GM19351 (cell line): ENCODE results near the gene SAMD4B.
"Not testable (repeated sequence)": the region's sequence is repeated elsewhere in the genome, so short reads cannot be mapped to it uniquely, and the experiment has no call there.

Experiments
- ATAC-seq: cut with Tn5 transposase; IDR thresholded peaks from one replicate; pipeline ENCODE4 v1.9.1; 2021; ENCODE audit warnings: mild to moderate bottlenecking, moderate library complexity; ENCODE audit not compliant: unreplicated experiment

The SAMD4B gene

GRCh38 chr19:39362682-39363657, 20.7 kb downstream of the SAMD4B start:
- ATAC-seq = no peak

DNA sequence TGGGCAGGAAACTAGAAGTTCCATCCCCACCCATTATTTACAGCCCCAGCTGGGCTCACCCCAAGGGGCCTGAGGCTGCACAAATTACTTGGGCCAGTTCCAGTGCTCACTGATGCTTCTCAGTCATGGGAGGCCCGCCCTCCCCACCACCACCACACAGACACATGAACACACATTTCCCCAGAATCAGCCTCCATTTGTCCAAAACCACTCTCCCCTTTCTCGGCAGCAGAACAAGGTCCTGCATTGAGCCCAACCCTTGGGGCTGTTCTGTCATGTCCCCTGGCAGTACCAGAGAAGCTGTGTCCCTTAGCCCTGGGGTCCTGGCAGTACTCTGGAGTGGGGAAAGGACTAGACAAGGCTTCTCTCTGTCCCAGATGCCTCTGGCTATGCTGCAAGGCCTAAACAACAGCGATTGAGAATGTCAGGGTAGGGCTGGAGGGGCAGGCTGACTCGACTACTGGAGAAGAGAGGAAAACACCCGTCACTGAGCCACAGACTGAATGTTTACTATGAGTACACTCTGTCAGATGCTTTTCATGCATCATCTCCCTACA, 21.8 kb downstream of the SAMD4B start:
- ATAC-seq = no peak

DNA sequence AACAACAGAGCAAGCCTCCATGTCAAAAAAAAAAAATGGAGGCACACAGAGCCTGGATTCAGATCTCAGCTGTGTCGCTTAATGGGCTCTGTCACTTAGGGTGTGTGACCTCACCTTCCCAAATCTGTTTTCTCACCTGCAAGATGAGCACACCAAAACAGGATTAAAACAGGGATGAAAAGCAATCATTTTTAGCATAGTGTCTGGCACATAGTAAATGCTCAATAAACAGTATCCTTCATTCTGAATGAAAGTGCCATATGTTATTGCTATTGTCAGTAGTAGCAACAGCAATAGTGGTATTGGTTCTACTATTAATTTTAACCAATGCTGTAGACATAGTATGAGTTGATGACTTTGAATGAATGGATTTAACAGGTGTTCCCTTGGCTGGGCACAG, 23.3 kb downstream of the SAMD4B start:
- no peak for ATAC-seq

- no peak for ATAC-seq
Measured at GRCh38 chr19:39369200-39369599, 27.0 kb downstream of the SAMD4B start.

DNA sequence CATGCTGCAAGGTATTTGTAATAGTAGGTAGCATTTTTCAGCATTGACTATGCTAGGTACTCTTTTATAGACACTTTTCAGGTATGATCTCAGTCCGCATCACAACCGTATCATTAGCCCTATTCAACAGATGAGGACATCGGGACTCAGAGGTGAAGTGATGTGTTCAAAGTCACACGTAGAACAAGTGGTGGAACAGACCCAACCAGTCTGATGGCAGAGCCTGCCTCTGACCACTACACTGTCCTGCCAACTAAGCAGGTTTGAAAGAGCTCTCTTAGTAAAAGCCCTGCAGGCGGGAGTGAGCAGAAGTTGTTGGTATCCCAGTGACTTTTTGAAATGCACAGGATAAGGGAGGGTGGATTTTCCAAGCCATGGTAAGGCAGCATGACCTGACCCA, 28.5 kb downstream of the SAMD4B start:
- no peak for ATAC-seq

- no peak for ATAC-seq
Measured at GRCh38 chr19:39372047-39372802, 30.0 kb downstream of the SAMD4B start.

- ATAC-seq = no peak
Measured at GRCh38 chr19:39372941-39373340, 30.7 kb downstream of the SAMD4B start.

- no peak for ATAC-seq
Measured at GRCh38 chr19:39375929-39376328, 33.7 kb downstream of the SAMD4B start.

DNA sequence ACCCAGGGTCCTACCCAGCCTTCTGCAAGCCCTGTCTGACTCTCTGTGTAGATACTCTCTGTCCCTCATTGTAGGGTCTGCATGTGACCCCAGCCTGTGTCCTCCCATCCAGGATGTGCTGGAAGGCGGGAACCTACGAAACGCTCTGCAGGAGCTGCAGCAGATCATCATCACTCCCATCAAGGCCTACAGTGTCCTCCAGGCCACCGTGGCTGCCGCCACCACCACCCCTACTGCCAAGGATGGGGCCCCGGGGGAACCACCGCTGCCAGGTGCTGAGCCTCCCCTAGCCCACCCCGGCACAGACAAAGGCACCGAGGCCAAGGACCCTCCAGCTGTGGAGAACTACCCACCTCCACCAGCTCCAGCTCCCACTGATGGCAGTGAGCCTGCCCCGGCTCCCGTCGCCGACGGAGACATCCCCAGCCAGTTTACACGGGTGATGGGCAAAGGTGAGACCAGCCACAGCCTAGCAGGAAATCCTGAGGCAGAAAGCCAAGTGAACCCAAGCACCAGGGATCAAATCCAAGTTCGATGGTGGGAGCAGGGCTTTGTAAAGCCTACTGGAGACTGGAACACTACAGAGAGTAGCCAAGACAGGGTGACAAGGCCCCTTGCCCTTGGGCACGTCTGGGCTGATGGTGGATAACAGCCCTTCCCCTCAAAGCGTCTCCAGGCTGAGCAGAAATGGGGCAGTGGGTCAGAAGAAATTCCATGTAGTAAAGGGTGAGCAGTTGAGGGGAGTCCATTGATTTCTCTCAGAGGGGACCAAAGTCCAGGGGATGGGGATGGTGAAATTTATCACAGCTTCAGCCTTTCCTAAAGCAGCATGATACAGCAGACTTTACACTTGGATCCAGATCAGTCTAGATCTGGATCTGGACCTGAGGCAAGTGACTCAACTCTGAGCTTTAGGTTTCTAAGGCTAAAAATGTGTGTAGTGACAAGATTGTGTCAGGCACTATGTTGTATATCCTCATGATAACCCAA, 35.4 kb downstream of the SAMD4B start:
- ATAC-seq = no peak

DNA sequence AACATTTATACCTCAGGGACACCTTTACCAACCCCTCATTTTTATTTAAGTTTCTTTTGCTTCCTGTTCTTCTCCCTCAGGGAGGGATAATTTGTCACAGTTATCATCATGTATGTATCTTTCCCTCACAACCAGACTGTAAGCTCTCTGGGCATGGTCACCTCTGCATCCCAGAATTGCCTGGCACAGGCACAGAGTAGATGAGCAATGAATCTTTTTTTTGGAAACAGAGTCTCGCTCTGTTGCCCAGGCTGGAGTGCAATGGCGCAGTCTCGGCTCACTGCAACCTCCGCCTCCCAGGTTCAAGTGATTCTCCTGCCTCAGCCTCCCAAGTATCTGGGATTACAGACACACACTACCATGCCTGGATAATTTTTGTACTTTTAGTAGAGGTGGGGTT, 37.1 kb downstream of the SAMD4B start:
- ATAC-seq = not testable (repeated sequence)

GRCh38 chr19:39379865-39380396, 37.7 kb downstream of the SAMD4B start:
- no peak for ATAC-seq

- no peak for ATAC-seq
Measured at GRCh38 chr19:39380521-39381502, 38.6 kb downstream of the SAMD4B start.

GRCh38 chr19:39381910-39382611, 39.8 kb downstream of the SAMD4B start:
- no peak for ATAC-seq

GRCh38 chr19:39382991-39383828, 41.0 kb downstream of the SAMD4B start:
- ATAC-seq = no peak

- ATAC-seq = no peak
Measured at GRCh38 chr19:39384839-39385568, 42.8 kb downstream of the SAMD4B start.

DNA sequence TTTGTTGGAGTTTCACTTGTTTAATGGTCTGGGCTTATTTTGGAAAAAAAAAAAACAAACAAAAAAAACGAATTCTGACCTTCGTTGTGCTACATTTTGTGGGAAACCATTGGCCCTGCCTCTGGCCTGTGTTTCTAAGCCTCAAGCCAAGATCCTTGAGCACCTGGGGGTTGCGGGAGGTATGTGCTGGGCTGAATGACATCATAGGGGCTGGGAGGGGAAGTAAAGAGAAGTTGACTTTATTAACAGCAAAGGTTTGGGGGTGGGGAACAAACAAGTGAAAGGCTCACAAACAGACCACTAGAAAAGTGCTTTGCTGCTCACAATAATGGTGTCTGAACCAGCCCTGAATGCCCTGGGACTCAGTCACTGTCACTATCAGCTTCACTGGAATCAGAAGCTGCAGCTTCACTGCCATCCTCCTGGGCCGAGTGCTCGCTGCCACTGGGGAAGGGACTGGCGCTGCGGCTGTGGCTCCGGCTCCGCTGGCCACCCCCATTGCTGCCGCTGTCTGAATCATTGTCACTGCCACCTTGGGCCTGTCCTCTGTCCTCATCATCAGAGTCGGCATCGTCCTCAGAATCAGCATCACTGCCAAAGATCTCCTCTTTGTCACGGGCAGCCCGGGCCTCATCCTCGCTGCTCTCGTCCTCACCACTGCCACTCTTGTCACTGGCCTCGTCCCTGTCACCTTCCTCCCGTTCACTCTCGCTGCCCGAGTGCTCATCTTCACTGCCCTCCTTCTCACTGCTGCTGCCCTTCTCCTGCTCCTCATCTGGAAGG, 43.6 kb downstream of the SAMD4B start:
- ATAC-seq = no peak
